NB4 (cell line): ENCODE data around the gene SLC35E1.

ENCODE experiments used
- DNase-seq: peaks from one replicate; pipeline ENCODE4 v3.0.0; 2010; ENCODE audit warnings: low read depth
- H3K4me3 ChIP-seq: one replicate; pipeline ENCODE4 v1.5.1; 2011; ENCODE audit warnings: mild to moderate bottlenecking, low read depth, low read length, moderate library complexity
- CTCF ChIP-seq: IDR thresholded peaks from one replicate; pipeline ENCODE4 v1.5.1; 2012; ENCODE audit warnings: low read depth, low read length
- MAX ChIP-seq: IDR thresholded peaks from 2 replicates; pipeline ENCODE4 v1.6.1; 2011; ENCODE audit warnings: low read depth, low read length
- MYC ChIP-seq: IDR thresholded peaks from 2 replicates; pipeline ENCODE4 v1.6.1; 2011; ENCODE audit warnings: low read depth, low read length
- POLR2A ChIP-seq: IDR thresholded peaks from 2 replicates; pipeline ENCODE4 v1.6.1; 2011; ENCODE audit warnings: mild to moderate bottlenecking; ENCODE audit not compliant: insufficient read length; ENCODE audit errors: extremely low read depth

Gene SLC35E1

GRCh38 chr19:16535381-16535780 is 36.8 kb downstream of the SLC35E1 start:
- no peak for DNase-seq
- no peak overlapping the region for H3K4me3 ChIP-seq
- TF ChIP-seq MYC (no peak), CTCF (no peak), MAX (no peak), POLR2A (no peak)

GRCh38 chr19:16532440-16533234 is 39.6 kb downstream of the SLC35E1 start:
- H3K4me3 ChIP-seq, result no peak overlapping the region
- DNase-seq, result no peak
- no peak for TF ChIP-seq MYC
- no peak for TF ChIP-seq MAX
- no peak for TF ChIP-seq POLR2A
- TF ChIP-seq CTCF, result no peak

- no peak overlapping the region for H3K4me3 ChIP-seq
- DNase-seq, result no peak
- TF ChIP-seq MYC, result no peak
- no peak for TF ChIP-seq MAX
- no peak for TF ChIP-seq POLR2A
- TF ChIP-seq CTCF, result no peak
Observed at GRCh38 chr19:16531380-16531669, 40.9 kb downstream of the SLC35E1 start.

GRCh38 chr19:16530540-16531379 is 41.5 kb downstream of the SLC35E1 start:
- no peak for TF ChIP-seq CTCF
- no peak for TF ChIP-seq MAX
- no peak for TF ChIP-seq POLR2A

GRCh38 chr19:16529466-16530144 is 42.6 kb downstream of the SLC35E1 start:
- DNase-seq, result no peak
- TF ChIP-seq POLR2A (no peak), MYC (no peak), CTCF (no peak), MAX (no peak)
- H3K4me3 ChIP-seq, result no peak overlapping the region

More at GRCh38 chr19:16530540-16531379, 41.5 kb downstream of the SLC35E1 start:
- H3K4me3 ChIP-seq, result no peak overlapping the region
- no peak for DNase-seq
